Thoracic aorta (tissue), 2 donors: ENCODE data around the gene CD79A. TPM values are rescaled to one million over a fixed set of nuclear protein-coding genes. Genes with fewer than 3 reads are reported as not detected.

Experiments
- ATAC-seq: fragments of 150-250 bp; one replicate; pipeline ENCODE4 v1.8.0; 2017; ENCODE audit warnings: low read depth; ENCODE audit not compliant: insufficient number of reproducible peaks, low FRiP score
- DNase-seq: peaks from one replicate; pipeline ENCODE4 v3.0.0-alpha.2; 2020; ENCODE audit warnings: low spot score
- H3K27ac ChIP-seq, 2 donors: fragments of 200-600 bp; sonication (generic); 1 replicate in 1 of 2; 2 replicates in 1 of 2; pipeline ENCODE4 v1.5.1; 2016; ENCODE audit warnings: mild to moderate bottlenecking in 2 of 2, moderate library complexity in 2 of 2
- H3K27me3 ChIP-seq: fragments of 200-600 bp; sonication (generic); replicated peaks from 2 replicates; pipeline ENCODE4 v1.6.0; 2016; ENCODE audit warnings: mild to moderate bottlenecking; ENCODE audit not compliant: insufficient read depth
- H3K36me3 ChIP-seq: fragments of 200-600 bp; sonication (generic); one replicate; pipeline ENCODE4 v1.5.1; 2016
- H3K4me1 ChIP-seq, 2 donors: fragments of 200-600 bp; sonication (generic); 1 replicate in 1 of 2; 2 replicates in 1 of 2; pipeline versions ENCODE4 v1.5.1 to v1.6.0; 2016; ENCODE audit warnings: low read depth in 2 of 2, mild to moderate bottlenecking in 1 of 2; ENCODE audit not compliant: control insufficient read depth in 1 of 2
- H3K4me3 ChIP-seq: fragments of 200-600 bp; sonication (generic); 2 replicates; pipeline ENCODE4 v1.5.1; 2016; ENCODE audit warnings: mild to moderate bottlenecking
- H3K9me3 ChIP-seq: fragments of 200-600 bp; sonication (generic); 2 replicates; pipeline ENCODE4 v1.5.1; 2016
- total RNA-seq, 2 donors: library from RNA; depleted of rRNA; stranded (reverse); fragments of >200 nt; gene quantifications; one replicate each; pipeline versions ENCODE4 v1.1.0 to v1.2.3, GENCODE V29; 2016
- TF ChIP-seq, protein P1 (sequence below): fragments of 200-600 bp; sonication (generic); IDR thresholded peaks from one replicate; pipeline ENCODE4 v1.5.1; 2019; ENCODE audit warnings: antibody characterized with exemption

The CD79A gene
- total RNA-seq, 2 donors from 2014 or later: not detected

DNA sequence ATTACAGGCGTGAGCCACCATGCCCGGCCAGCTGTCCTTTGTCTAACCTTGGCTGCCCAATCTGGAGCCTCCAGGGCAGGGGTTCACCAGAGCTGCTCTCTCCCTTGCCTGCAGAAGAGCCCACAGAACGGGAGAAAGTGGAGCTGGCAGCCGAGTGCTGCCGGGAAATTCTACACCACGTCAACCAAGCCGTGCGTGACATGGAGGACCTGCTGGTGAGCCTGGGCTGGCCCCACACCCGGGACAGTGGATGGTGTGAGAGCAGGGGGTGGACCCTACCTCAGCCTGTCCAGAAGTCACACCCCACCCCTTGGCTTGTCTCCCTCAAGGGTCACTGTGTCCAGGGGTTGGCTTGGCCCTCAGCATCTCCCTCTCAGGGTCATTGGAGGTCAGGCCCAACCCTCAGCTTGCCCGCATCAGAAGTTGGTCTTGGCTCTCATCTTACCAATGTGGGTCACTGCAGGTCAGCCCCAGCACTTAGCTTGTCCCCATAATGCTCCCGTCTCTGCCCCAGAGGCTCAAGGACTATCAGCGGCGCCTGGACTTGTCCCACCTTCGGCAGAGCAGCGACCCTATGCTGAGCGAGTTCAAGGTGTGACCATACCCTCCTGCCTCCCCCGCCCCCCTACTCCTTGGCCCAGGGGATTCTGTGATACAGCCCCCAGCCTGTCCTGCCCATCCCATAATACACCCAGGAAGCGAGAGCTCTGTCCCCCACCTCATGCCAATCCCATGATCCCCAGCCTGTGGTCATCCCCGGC is 26.3 kb downstream of the CD79A start:
- TF ChIP-seq, protein P1, sequence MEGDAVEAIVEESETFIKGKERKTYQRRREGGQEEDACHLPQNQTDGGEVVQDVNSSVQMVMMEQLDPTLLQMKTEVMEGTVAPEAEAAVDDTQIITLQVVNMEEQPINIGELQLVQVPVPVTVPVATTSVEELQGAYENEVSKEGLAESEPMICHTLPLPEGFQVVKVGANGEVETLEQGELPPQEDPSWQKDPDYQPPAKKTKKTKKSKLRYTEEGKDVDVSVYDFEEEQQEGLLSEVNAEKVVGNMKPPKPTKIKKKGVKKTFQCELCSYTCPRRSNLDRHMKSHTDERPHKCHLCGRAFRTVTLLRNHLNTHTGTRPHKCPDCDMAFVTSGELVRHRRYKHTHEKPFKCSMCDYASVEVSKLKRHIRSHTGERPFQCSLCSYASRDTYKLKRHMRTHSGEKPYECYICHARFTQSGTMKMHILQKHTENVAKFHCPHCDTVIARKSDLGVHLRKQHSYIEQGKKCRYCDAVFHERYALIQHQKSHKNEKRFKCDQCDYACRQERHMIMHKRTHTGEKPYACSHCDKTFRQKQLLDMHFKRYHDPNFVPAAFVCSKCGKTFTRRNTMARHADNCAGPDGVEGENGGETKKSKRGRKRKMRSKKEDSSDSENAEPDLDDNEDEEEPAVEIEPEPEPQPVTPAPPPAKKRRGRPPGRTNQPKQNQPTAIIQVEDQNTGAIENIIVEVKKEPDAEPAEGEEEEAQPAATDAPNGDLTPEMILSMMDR: no peak
- no peaks in the 10 kb centered on the region for H3K9me3 ChIP-seq
- no peaks in the 10 kb centered on the region for H3K27me3 ChIP-seq
- H3K27ac ChIP-seq: no peak overlapping the region
- H3K4me3 ChIP-seq: no peak overlapping the region
- ATAC-seq (no peak), DNase-seq (no peak)
- peaks cover 58% of the 10 kb centered on the region for H3K36me3 ChIP-seq
- H3K4me1 ChIP-seq: no peaks in the 10 kb centered on the region

DNA sequence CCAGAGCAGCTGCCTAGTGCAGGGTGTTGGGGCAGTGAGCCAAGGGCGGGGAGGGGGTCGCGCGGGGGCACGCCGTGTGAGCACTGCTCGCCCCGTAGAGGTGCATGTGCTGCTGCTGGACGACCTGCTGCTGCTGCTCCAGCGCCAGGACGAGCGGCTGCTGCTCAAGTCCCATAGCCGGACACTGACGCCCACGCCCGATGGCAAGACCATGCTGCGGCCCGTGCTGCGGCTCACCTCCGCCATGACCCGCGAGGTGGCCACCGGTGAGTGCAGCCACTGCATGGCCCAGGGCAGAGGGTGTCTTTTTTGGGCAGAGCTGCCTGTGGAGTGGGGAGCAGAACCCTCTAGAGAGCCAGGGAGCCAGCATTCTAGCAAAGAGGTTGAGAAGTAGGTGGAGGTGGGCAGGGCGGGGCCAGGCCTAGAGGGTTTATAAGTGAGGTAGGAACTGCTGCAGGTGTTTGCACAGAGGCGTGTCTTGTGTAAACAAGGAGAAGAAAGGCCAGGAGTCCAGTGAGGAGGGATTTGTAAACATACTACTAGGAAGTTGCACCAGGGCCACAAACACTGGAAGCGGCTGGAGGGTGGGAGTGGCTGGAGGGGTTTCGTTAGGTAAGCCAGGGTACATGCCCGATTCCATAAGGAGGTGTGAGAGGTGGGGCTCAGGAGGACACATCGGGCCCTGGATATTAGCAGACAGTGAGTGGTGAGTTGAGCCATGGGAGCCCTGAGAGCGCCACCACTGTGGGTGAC is 27.2 kb downstream of the CD79A start:
- no peaks in the 10 kb centered on the region for H3K4me1 ChIP-seq
- DNase-seq (no peak), ATAC-seq (no peak)
- TF ChIP-seq, protein P1: no peak
- H3K9me3 ChIP-seq: no peaks in the 10 kb centered on the region
- H3K36me3 ChIP-seq: peaks cover 52% of the 10 kb centered on the region
- H3K4me3 ChIP-seq: no peak overlapping the region
- no peaks in the 10 kb centered on the region for H3K27me3 ChIP-seq
- no peak overlapping the region for H3K27ac ChIP-seq

DNA sequence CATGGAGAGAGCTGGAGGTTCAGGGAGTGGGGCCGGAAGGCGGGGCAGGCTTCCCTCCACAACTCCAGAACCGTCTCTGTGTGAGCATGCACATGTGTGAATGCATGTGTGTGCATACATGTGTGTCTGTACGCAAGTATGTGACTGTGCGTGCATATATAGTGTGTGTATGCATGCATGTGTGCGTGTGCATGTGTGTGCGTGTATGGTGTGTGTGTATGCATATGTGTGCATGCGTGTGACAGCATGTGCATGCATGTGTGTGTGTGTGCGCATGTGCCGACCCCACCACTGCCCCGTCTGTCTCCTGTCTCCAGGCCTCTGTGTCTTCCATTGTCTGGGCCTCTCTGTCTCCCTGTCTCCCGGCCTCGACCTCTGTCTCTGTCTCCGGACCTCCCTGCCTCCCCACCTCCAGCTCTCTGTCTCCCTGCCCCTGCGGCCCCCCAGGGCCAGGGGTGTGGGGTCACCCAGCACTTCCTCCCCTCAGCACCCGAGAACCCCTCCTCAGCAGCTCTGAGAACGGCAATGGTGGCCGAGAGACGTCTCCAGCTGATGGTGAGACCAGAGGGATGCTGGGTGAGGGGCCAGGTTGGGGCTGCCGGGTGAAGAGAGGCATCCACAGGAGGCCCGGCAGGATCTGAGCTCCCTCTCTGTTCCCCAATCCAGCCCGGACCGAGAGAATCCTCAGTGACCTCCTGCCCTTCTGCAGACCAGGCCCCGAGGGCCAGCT is 28.4 kb downstream of the CD79A start:
- ATAC-seq (no peak), DNase-seq (no peak)
- H3K27ac ChIP-seq: no peak overlapping the region
- TF ChIP-seq, protein P1: no peak
- H3K9me3 ChIP-seq: no peaks in the 10 kb centered on the region
- H3K36me3 ChIP-seq: peaks cover 49% of the 10 kb centered on the region
- no peak overlapping the region for H3K4me3 ChIP-seq
- no peaks in the 10 kb centered on the region for H3K27me3 ChIP-seq
- H3K4me1 ChIP-seq: no peaks in the 10 kb centered on the region

DNA sequence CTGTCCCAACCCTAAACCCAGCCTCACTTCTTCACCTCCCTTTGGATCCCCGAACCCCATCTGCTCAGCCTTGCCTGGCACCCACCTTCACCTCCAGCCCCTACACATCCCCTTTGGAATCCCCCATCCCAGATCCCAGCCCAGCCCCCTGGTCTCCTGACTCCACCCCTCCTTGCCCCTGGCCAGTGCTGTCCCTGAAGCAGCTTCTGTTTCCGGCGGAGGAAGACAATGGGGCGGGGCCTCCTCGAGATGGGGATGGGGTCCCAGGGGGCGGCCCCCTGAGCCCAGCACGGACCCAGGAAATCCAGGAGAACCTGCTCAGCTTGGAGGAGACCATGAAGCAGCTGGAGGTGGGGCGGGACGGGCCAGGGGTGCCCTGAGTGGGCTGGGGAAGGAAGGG is 29.2 kb downstream of the CD79A start:
- TF ChIP-seq, protein P1: no peak
- ATAC-seq (no peak), DNase-seq (no peak)
- no peaks in the 10 kb centered on the region for H3K27me3 ChIP-seq
- no peaks in the 10 kb centered on the region for H3K4me1 ChIP-seq
- no peaks in the 10 kb centered on the region for H3K9me3 ChIP-seq
- H3K27ac ChIP-seq: no peak overlapping the region
- H3K36me3 ChIP-seq: peaks cover 44% of the 10 kb centered on the region
- no peak overlapping the region for H3K4me3 ChIP-seq
